Panc1 (cell line): ENCODE results near the gene SCYL1.

ENCODE experiments used
- REST ChIP-seq, 2 experiments: IDR thresholded peaks; 2 replicates each; pipeline ENCODE4 v1.6.1; 2011 to 2012; ENCODE audit warnings: low read depth in 2 of 2, control low read depth in 1 of 2, low read length in 1 of 2, mild to moderate bottlenecking in 1 of 2, moderate library complexity in 1 of 2; ENCODE audit not compliant: insufficient read depth in 1 of 2
- TF ChIP-seq, protein P1 (sequence below): fragments of 450-650 bp; IDR thresholded peaks from 2 replicates; pipeline ENCODE4 v1.5.1; 2017; ENCODE audit warnings: mild to moderate bottlenecking

- TF ChIP-seq, protein P1, sequence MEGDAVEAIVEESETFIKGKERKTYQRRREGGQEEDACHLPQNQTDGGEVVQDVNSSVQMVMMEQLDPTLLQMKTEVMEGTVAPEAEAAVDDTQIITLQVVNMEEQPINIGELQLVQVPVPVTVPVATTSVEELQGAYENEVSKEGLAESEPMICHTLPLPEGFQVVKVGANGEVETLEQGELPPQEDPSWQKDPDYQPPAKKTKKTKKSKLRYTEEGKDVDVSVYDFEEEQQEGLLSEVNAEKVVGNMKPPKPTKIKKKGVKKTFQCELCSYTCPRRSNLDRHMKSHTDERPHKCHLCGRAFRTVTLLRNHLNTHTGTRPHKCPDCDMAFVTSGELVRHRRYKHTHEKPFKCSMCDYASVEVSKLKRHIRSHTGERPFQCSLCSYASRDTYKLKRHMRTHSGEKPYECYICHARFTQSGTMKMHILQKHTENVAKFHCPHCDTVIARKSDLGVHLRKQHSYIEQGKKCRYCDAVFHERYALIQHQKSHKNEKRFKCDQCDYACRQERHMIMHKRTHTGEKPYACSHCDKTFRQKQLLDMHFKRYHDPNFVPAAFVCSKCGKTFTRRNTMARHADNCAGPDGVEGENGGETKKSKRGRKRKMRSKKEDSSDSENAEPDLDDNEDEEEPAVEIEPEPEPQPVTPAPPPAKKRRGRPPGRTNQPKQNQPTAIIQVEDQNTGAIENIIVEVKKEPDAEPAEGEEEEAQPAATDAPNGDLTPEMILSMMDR = no peak
- TF ChIP-seq REST (IDR thresholded peaks at IDR 0.05; ENCODE audit: insufficient read depth in 1 of 2, low read depth in 2 of 2, low read length in 1 of 2) = no peak
Measured at GRCh38 chr11:65562788-65563187, 37.9 kb downstream of the SCYL1 start.
